Iris pigment epithelial cell (primary cell): ENCODE measurements around the gene UNKL.

Experiments
- DNase-seq: peaks from one replicate; pipeline ENCODE4 v3.0.0-alpha.2; 2011; ENCODE audit warnings: low read depth

The UNKL gene

GRCh38 chr16:1375741-1376410 is 38.6 kb downstream of the UNKL start:
- DNase-seq: no peak

GRCh38 chr16:1375298-1375640 is 39.2 kb downstream of the UNKL start:
- DNase-seq: no peak

- no peak for DNase-seq
These were observed 39.8 kb downstream of the UNKL start for GRCh38 chr16:1374418-1375297.

GRCh38 chr16:1372292-1372950 is 42.1 kb downstream of the UNKL start:
- no peak for DNase-seq

GRCh38 chr16:1371054-1371978 is 43.2 kb downstream of the UNKL start:
- DNase-seq: no peak

GRCh38 chr16:1367486-1368174 is 46.9 kb downstream of the UNKL start:
- no peak for DNase-seq

GRCh38 chr16:1366712-1367299 is 47.7 kb downstream of the UNKL start:
- DNase-seq: no peak

- DNase-seq: no peak
These were observed 48.3 kb downstream of the UNKL start for GRCh38 chr16:1366060-1366711.

- DNase-seq: no peak
These were observed 50.0 kb downstream of the UNKL start for GRCh38 chr16:1364510-1364909.

GRCh38 chr16:1363501-1364041 is 50.9 kb downstream of the UNKL start:
- peak; percentile 46 for DNase-seq

- no peak for DNase-seq
These were observed 51.7 kb downstream of the UNKL start for GRCh38 chr16:1362807-1363206.

- no peak for DNase-seq
These were observed 52.7 kb downstream of the UNKL start for GRCh38 chr16:1361685-1362360.

GRCh38 chr16:1357906-1358566 is 56.5 kb downstream of the UNKL start:
- no peak for DNase-seq

GRCh38 chr16:1356061-1356900 is 58.2 kb downstream of the UNKL start:
- no peak for DNase-seq

GRCh38 chr16:1355591-1355990 is 58.9 kb downstream of the UNKL start:
- no peak for DNase-seq

- no peak for DNase-seq
These were observed 59.5 kb downstream of the UNKL start for GRCh38 chr16:1354815-1355540.
